CMK (cell line): ENCODE results near the gene PAX2.
A peak's percentile ranks its signal among the peaks of the same experiment; 100 is the strongest.

Source experiments
- DNase-seq: peaks from one replicate; pipeline ENCODE4 v3.0.0-alpha.2; 2010; ENCODE audit warnings: low read depth

The PAX2 gene

DNA sequence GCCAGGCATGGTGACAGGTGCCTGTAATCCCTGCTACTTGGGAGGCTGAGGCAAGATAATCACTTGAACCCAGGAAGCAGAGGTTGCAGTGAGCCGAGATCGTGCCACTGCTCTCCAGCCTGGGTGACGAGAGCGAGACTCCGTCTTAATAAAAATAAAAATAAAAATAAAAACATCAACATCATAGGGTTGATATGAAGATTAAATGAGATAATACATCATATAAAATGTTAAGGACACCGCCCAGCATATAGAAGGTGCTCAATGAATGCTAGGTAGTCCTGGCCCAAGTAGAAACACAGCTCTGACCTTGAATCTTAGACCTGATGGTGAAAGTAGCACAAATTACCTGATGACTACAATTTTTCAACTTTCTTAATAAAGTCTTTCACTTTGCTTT lies 74.0 kb downstream of the PAX2 start:
- DNase-seq: no peak

- no peak for DNase-seq
Measured at GRCh38 chr10:100823194-100823593, 77.8 kb downstream of the PAX2 start.

GRCh38 chr10:100824886-100825285 lies 79.5 kb downstream of the PAX2 start:
- no peak for DNase-seq

- no peak for DNase-seq
Measured at GRCh38 chr10:100825325-100825875, 80.0 kb downstream of the PAX2 start.

DNA sequence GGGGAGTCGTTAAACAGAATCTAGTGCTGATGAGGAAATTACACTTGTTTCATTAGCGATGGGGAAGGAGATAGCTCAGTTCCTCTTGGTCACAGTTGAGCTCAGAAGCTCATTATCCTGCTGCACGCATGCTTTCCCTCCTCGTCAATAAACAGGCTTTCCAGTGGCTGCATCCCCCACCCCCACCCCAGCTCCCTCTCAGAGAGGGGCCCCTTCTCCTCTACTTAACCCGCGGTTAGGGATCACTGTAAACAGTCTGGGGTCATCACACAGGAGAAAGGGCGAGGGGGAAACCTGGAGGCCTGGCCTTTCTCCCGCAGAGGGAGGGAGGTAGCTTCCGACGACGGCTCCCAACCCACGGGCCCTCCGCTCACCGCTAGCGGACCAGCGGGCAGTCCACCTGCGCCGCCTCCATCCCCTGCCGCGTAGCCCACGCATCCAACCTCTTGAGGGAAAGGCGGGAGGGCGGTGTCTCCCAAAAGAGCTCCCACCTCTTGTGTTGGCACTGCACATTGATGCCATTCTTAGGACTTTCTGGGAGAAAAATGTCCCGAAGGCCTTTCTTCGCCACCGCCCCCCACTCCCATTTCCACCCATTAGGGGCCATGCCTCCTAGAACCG lies 80.8 kb downstream of the PAX2 start:
- peak; percentile 37 for DNase-seq

GRCh38 chr10:100826661-100826982 lies 81.2 kb downstream of the PAX2 start:
- no peak for DNase-seq

GRCh38 chr10:100826983-100827818 lies 81.8 kb downstream of the PAX2 start:
- DNase-seq: peak; percentile 17

DNA sequence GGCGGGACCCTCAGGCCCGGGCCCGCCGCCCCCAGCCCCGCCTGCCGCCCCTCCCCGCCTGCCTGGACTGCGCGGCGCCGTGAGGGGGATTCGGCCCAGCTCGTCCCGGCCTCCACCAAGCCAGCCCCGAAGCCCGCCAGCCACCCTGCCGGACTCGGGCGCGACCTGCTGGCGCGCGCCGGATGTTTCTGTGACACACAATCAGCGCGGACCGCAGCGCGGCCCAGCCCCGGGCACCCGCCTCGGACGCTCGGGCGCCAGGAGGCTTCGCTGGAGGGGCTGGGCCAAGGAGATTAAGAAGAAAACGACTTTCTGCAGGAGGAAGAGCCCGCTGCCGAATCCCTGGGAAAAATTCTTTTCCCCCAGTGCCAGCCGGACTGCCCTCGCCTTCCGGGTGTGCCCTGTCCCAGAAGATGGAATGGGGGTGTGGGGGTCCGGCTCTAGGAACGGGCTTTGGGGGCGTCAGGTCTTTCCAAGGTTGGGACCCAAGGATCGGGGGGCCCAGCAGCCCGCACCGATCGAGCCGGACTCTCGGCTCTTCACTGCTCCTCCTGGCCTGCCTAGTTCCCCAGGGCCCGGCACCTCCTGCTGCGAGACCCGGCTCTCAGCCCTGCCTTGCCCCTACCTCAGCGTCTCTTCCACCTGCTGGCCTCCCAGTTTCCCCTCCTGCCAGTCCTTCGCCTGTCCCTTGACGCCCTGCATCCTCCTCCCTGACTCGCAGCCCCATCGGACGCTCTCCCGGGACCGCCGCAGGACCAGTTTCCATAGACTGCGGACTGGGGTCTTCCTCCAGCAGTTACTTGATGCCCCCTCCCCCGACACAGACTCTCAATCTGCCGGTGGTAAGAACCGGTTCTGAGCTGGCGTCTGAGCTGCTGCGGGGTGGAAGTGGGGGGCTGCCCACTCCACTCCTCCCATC lies 82.7 kb downstream of the PAX2 start:
- peak; percentile 20 for DNase-seq

DNA sequence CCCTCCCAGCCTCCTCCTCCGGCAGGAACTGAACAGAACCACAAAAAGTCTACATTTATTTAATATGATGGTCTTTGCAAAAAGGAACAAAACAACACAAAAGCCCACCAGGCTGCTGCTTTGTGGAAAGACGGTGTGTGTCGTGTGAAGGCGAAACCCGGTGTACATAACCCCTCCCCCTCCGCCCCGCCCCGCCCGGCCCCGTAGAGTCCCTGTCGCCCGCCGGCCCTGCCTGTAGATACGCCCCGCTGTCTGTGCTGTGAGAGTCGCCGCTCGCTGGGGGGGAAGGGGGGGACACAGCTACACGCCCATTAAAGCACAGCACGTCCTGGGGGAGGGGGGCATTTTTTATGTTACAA lies 83.3 kb downstream of the PAX2 start:
- no peak for DNase-seq

GRCh38 chr10:100829097-100829870 lies 83.9 kb downstream of the PAX2 start:
- no peak for DNase-seq

DNA sequence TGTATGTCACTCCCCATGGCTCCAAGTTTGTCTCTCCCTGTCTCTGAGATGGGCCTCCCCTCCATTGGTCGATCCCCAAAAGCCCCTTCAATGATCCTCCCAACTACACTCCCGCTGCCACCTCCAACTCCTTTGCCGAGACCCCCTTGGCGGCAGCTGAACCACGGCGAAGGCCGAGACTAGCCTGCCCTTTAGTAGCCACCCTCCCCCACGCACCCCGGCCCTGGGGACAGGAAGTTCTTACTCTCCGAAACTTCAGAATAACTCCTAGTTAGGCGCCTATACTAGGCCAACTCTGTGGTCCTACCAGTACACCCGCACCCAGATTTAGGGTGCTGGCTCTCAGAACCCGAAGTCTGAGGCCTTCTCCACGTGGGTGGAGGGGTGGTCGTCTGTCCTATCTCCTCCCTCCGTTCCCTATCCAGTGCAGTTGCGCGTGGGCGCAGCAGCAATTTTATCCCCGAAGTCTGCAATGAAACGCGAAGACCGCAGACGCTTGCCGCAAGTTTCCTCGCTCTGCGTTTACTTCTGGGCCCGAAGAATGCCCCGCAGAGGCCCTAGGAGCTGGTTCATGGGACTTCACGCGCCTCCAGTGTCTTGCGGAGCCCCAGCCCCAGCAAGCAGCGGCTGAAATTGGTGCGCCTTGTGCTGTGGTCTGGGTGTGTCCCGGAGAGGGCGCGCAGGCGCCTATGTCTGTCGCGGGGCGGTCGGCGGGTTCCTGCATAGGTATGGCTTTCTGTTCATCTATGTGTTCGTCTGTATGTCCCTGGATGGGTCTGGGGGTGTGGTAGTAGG lies 84.7 kb downstream of the PAX2 start:
- no peak for DNase-seq

GRCh38 chr10:100830728-100831111 lies 85.3 kb downstream of the PAX2 start:
- no peak for DNase-seq

GRCh38 chr10:100831742-100832141 lies 86.4 kb downstream of the PAX2 start:
- no peak for DNase-seq

DNA sequence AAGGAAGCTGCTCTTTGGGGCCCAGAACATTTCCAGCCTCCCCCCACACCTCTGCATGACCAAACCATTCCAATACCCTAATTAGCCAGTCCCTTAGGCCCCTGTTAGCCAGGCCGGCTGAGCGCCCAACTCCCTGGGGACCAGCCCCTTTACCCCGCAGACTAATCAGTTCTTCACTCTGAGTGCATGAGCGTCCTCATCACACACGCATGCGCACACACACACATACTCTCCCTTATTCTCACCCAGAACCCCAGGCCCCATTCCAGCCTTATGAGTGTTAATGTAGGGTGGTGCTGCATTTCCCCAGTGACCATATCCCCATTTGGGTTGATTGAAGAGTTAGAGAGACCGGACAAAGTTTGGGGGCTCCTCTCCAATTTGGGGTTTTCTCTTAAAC lies 90.4 kb downstream of the PAX2 start:
- DNase-seq: no peak

DNA sequence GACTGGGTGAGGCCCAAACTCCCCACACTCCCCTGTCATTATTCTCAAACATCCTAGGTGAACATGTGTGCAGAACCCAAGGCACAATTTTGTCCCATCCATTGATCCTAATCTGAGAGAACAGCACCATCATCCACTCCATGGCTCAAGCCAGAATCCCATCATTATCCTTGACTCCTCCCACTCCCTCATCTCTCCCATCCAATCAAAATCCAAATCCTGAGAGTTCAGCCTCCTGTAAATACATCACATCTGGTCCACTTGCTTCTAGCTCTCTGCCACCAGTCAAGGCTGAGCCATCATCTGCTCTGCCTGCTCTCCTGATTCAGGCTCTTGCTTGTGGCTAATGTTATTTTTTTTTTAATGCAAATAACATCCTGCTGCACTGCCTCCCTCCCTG lies 91.5 kb downstream of the PAX2 start:
- no peak for DNase-seq

DNA sequence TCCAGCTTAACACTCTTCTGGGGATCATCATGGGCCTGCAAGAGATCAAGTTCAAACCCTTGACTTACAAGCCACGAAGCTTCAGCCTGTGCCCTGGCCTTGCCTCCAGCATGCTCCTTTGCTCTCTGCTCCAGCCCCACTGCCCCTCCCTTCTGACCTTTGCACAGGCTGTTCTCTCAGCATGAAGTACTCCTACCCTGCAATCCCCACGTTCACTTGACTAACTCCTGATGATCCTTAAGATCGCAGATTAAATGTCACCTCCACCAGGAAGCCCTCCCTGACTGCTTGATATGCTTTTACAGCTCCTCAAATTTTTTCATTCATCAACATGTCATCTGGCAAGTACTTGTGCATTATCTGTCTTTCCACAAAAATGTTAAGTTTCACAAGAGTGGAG lies 91.9 kb downstream of the PAX2 start:
- DNase-seq: no peak

- no peak for DNase-seq
Measured at GRCh38 chr10:100838986-100839385, 93.6 kb downstream of the PAX2 start.

- DNase-seq: no peak
Measured at GRCh38 chr10:100841528-100841927, 96.1 kb downstream of the PAX2 start.

GRCh38 chr10:100847440-100847839 lies 102.1 kb downstream of the PAX2 start:
- no peak for DNase-seq

- no peak for DNase-seq
Measured at GRCh38 chr10:100848770-100849169, 103.4 kb downstream of the PAX2 start.

DNA sequence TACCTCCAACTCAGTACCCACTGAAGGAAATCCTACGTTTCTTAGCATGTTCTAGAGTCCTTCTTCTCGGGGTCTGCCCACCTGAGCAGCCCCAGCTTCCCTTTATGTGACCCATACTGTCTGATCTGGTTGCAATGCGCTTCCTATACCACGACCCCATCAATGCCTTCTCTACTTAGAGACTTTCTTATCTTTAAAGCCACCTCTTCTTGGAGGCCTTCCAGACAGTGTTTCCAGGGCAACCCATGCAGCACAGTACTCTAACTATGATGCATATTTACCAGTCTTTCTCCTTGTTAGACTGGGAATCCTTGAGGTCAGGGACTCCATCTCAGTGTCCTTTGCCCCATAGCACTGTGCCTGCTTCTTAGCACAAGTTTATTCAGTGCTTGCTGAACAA lies 112.9 kb downstream of the PAX2 start:
- no peak for DNase-seq
